Vagina (tissue), 2 donors: Measurements from ENCODE around the gene METTL2B.

Experiments used
- CTCF ChIP-seq, 3 experiments: fragments of 450-650 bp in 2 of 3; fragments of 200-600 bp in 1 of 3; sonication (generic) in 1 of 3; IDR thresholded peaks; one replicate each; pipeline ENCODE4 v1.5.1; 2017 to 2019; ENCODE audit warnings: antibody characterized with exemption in 3 of 3, mild to moderate bottlenecking in 2 of 3, moderate library complexity in 2 of 3
- POLR2A ChIP-seq, 2 donors: fragments of 450-650 bp; IDR thresholded peaks; one replicate each; pipeline ENCODE4 v1.6.1; 2017; ENCODE audit warnings: antibody characterized with exemption in 2 of 2, mild to moderate bottlenecking in 2 of 2, moderate library complexity in 2 of 2
- POLR2AphosphoS5 ChIP-seq, 2 donors: sonication (generic); formaldehyde crosslinking; IDR thresholded peaks; one replicate each; pipeline ENCODE4 v1.9.0; 2017; ENCODE audit warnings: antibody characterized with exemption in 2 of 2, mild to moderate bottlenecking in 2 of 2, low read depth in 1 of 2; ENCODE audit not compliant: insufficient read depth in 1 of 2

- no peak for TF ChIP-seq CTCF (IDR thresholded peaks at IDR 0.05)
- TF ChIP-seq POLR2AphosphoS5 (IDR thresholded peaks at IDR 0.05; ENCODE audit: insufficient read depth in 1 of 2, low read depth in 1 of 2), result no peak
- TF ChIP-seq POLR2A (IDR thresholded peaks at IDR 0.05), result no peak
Observed at GRCh38 chr7:128431221-128431620, 45.3 kb upstream of the METTL2B start.
